ENCODE results near the gene MYOZ2.

MYOZ2 gene

GRCh38 chr4:119135721-119136121 is at the start of gene MYOZ2:
TSS of gene MYOZ2 (plus strand) at chr4:119135832. CDS start at chr4:119136526, 694 bp downstream.
- no peak for DNase-seq (ENCODE audit: low read depth in 4 of 4, low spot score in 1 of 4)

DNA sequence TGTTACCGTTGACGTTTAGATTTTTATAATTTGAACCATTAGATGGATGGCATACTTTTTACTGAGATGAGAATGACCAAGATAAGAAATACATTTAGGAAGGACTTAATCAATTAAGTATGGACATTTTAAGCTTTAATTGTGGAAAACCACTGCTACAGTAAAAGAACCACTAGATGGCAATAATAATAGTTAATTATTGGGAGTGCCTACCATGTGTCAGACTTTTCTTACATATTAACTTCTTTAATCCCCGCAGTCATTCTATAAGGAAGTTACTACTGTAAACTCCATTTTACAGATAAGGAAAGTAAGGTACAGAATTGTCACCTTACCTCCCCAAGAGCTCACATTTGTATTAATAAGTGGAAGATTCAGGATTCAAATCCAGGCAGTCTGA is 48.5 kb upstream of the MYOZ2 start:
- no peak for DNase-seq (ENCODE audit: low read depth in 4 of 4, low spot score in 1 of 4)

- no peak for DNase-seq (ENCODE audit: low read depth in 4 of 4, low spot score in 1 of 4)
Observed at GRCh38 chr4:119087656-119088055, 48.0 kb upstream of the MYOZ2 start.

- no peak for DNase-seq (ENCODE audit: low read depth in 4 of 4, low spot score in 1 of 4)
Observed at GRCh38 chr4:119093042-119093827, 42.4 kb upstream of the MYOZ2 start.

DNA sequence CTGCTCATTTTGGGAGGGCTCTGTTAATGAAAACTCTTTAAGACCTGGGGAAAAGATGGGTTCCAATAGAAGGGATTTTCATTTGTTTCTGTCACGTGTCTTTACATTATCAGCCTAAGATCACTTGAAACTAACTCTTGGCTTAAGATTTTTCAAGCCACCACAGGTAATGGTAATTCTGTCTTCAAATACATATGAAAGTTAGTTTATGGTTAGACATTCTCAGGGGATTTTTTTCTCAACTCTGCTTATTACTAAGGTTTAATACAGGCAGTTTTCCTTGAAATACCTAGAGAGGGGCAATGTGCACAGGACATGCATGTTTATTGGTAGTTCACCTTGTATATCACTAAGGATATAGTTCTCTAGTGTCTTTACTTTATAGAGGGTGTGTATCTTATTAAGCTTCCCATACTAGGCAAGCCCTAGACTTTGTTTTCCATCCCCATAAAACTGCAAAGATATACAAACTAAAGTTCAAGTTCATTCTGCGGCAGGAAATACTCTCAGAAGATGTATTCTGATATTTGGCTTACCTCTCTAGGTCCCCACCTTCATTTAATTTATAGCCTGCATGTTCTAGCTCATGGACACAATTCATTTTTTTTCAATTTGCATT is 38.2 kb upstream of the MYOZ2 start:
- DNase-seq (ENCODE audit: low read depth in 4 of 4, low spot score in 1 of 4) = no peak

GRCh38 chr4:119098306-119098705 is 37.3 kb upstream of the MYOZ2 start:
- no peak for DNase-seq (ENCODE audit: low read depth in 4 of 4, low spot score in 1 of 4)

GRCh38 chr4:119099227-119099810 is 36.3 kb upstream of the MYOZ2 start:
- no peak for DNase-seq (ENCODE audit: low read depth in 4 of 4, low spot score in 1 of 4)

GRCh38 chr4:119100655-119101054 is 35.0 kb upstream of the MYOZ2 start:
- DNase-seq (ENCODE audit: low read depth in 4 of 4, low spot score in 1 of 4) = no peak

GRCh38 chr4:119103263-119103662 is 32.4 kb upstream of the MYOZ2 start:
- no peak for DNase-seq (ENCODE audit: low read depth in 4 of 4, low spot score in 1 of 4)

DNA sequence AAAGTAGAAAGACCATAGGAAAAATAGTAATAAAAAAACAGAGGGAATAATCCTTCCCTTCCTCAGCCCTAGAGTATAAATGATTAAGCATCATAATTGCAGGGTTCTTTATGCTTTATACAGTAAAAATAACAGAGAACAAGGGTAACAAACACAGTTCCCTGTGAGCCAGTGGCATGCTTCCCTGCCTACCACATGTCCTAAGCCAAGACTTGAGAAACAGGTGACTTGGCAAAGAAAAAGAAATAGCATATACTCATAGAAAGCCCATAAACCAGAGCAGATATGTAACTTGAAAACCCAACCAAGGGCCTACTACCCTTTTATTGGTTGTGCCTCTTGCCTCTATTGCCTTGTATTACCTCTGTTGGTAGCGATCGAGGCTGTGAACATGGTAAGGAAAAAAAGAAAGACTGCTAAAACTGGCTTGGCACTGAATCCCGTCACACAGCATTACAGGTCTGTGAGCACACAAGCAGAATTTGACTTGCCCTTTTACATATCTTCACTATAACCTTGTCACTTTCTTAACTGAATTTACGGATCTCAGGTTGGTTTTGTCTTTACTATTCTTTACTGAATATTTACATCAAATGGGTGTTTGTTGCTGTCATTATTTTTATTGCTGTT is 30.9 kb upstream of the MYOZ2 start:
- DNase-seq (ENCODE audit: low read depth in 4 of 4, low spot score in 1 of 4) = no peak

GRCh38 chr4:119105605-119106004 is 30.0 kb upstream of the MYOZ2 start:
- DNase-seq (ENCODE audit: low read depth in 4 of 4, low spot score in 1 of 4) = no peak

DNA sequence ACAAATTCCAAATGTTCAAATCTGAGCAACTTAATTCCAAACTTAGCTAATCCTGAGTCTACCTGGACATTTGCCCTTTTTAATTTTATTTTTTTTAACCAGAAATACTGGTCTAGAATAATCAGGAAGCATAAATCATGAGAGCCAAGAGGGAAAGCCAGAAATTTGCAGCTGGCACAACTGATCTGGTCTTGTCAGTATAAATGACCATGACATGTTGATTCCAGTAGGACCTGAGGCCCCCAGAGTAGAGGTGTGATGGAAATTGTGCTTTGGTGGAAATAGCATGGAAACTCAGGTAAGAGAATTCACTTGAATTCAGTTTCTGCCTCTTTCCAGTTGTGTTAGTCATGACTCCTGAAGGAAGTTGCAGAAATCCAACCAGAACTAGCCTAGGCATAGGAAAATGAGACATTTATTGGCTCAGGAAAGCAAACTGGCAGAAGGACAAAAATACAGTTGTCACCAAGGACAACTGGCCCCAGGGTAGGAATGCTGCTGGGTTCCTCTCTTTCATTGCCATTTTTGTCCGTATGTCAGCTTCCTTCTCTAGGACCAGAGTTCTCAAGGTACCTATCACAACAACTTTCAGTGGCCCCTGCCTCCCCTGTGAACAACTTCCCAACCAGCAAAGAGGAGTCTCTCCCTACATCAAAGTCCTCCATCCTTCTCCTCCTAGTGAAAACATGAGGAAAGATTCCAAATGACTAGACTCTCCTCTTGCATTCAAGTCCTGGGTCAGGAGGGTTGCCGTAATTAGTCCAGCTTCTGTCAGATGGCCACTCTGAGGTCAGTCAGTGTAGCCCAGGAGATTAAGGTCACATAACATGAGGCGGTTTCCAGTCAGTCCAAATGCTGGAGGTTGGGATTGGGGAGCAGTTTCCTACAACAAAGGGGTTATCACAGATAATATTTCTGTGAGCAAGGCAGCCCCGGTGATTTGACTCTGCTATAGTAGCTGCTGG is 29.3 kb upstream of the MYOZ2 start:
- no peak for DNase-seq (ENCODE audit: low read depth in 4 of 4, low spot score in 1 of 4)

DNA sequence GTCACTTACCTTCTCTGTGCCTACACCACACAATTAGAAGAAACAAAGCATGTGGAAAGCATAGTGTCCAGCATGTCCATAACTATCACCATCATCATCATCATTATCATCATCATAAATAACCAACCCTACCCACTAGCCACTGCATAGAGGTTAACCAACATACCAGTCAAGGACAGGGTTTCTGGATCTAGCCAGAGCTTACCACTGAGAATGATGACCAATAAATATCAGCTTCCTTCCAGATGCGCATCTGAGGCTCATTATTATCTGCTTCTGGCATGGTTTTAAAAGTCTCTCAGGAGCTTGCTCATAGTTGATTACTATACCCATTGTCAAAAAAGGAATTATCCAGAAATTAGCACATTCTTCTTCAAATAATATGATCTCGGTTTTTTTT is 25.5 kb upstream of the MYOZ2 start:
- no peak for DNase-seq (ENCODE audit: low read depth in 4 of 4, low spot score in 1 of 4)

- no peak for DNase-seq (ENCODE audit: low read depth in 4 of 4, low spot score in 1 of 4)
Observed at GRCh38 chr4:119111296-119111695, 24.3 kb upstream of the MYOZ2 start.

DNA sequence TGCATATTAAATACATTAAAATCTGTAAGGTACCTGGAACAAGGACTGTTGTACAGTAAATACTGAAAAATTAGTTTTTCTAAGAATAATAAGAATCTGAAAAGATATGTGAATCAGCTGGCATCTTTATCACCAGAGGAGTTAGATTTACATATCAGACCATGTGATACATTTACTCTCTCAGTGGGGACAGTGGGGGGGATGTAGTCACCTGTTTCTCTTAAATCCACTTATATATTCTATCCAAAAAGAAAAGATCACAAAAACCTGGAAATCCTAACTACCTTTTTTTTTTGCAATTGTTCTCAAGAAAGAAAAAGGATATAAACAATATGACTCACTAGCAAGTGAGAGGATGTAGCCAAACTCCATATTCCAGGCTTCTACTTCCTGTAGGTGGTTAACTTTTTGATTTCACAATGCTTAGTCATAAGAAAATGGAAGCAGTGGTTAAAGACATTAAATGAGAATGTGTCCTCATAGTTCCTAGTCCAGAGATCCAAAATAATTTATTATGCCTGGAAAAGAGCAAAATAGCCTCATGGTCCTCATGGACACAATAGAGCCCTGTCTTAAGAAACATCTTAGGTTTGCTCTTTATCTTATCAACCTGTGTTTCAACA is 22.5 kb upstream of the MYOZ2 start:
- no peak for DNase-seq (ENCODE audit: low read depth in 4 of 4, low spot score in 1 of 4)

- DNase-seq (ENCODE audit: low read depth in 4 of 4, low spot score in 1 of 4) = no peak
Observed at GRCh38 chr4:119116021-119116420, 19.6 kb upstream of the MYOZ2 start.

- DNase-seq (ENCODE audit: low read depth in 4 of 4, low spot score in 1 of 4) = no peak
Observed at GRCh38 chr4:119116925-119117900, 18.4 kb upstream of the MYOZ2 start.

GRCh38 chr4:119118397-119118796 is 17.2 kb upstream of the MYOZ2 start:
- no peak for DNase-seq (ENCODE audit: low read depth in 4 of 4, low spot score in 1 of 4)

GRCh38 chr4:119124352-119124751 is 11.3 kb upstream of the MYOZ2 start:
- DNase-seq (ENCODE audit: low read depth in 4 of 4, low spot score in 1 of 4) = no peak
